Activated naive CD4-positive, alpha-beta T cell treated with anti-CD3 and anti-CD28 coated beads, Interleukin-2, amount 50 U/mL, for 72 hours (primary cell): ENCODE data around the gene SESN3. TPM values are rescaled to one million over a fixed set of nuclear protein-coding genes. Genes with fewer than 3 reads are reported as not detected.

Experiments used
- ATAC-seq, 2 donors: fragments of 150-1000 bp; cut with Tn5 transposase; 2 replicates each; pipeline ENCODE4 v1.10.0; 2021; ENCODE audit warnings: mild to moderate bottlenecking in 2 of 2, moderate library complexity in 2 of 2
- DNase-seq, 2 donors: peaks; one replicate each; pipeline ENCODE4 v3.0.0; 2021 to 2022; ENCODE audit warnings: low spot score in 2 of 2
- H3K27ac Mint-ChIP-seq, 2 donors: one replicate each; pipeline ENCODE4 v1.8.0; 2022; ENCODE audit warnings: mild to moderate bottlenecking in 2 of 2, mixed read lengths in 2 of 2
- H3K36me3 Mint-ChIP-seq, 2 donors: one replicate each; pipeline ENCODE4 v1.8.0; 2022; ENCODE audit warnings: mixed read lengths in 2 of 2
- H3K9me3 Mint-ChIP-seq, 2 donors: one replicate each; pipeline ENCODE4 v1.8.0; 2022; ENCODE audit warnings: mixed read lengths in 2 of 2
- total RNA-seq, 2 donors: library from RNA; stranded (reverse); gene quantifications; one replicate each; pipeline ENCODE4 v1.2.3, GENCODE V29; 2022

SESN3 gene
- total RNA-seq, 2 donors from 2014 or later: 20.5 to 26.9 TPM

- Mint-ChIP-seq H3K9me3 (peaks cover 0 to 1% of the 10 kb centered on the region in 2 donors), H3K36me3 (peaks cover 7 to 20% of the 10 kb centered on the region in 2 donors), H3K27ac (no peak overlapping the region)
- DNase-seq (no peak), ATAC-seq (no peak)
Measured at GRCh38 chr11:95192717-95193116, 38.3 kb downstream of the SESN3 start.

- ATAC-seq (peak; percentile 64 to 66), DNase-seq (no peak)
- H3K36me3 Mint-ChIP-seq: peaks cover 12 to 29% of the 10 kb centered on the region in 2 donors
- no peaks in the 10 kb centered on the region for H3K9me3 Mint-ChIP-seq
- H3K27ac Mint-ChIP-seq: no peak overlapping the region
Measured at GRCh38 chr11:95187723-95188122, 43.3 kb downstream of the SESN3 start.

DNA sequence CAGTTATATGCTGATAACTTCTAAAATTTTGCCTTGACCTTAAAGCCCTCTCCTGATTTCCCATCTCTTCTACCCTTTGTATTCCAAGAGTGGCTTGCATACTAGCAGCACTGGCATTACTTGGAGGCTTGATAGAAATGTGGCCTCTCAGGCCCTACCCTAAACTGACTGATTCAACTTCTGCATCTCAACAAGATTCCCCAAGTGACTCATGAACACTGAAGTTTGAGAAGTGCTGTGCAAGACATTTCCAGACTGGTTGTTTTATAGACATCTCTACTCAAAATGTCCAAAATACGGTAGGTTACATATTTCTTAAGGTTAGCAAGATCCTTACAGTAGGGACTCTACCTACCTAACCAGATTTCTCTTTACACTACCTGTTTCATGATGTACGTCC lies 48.6 kb downstream of the SESN3 start:
- no peak for DNase-seq
- ATAC-seq: peak; percentile 66
- no peak overlapping the region for H3K27ac Mint-ChIP-seq
- no peaks in the 10 kb centered on the region for H3K9me3 Mint-ChIP-seq
- peaks cover 2 to 22% of the 10 kb centered on the region in 2 donors for H3K36me3 Mint-ChIP-seq

DNA sequence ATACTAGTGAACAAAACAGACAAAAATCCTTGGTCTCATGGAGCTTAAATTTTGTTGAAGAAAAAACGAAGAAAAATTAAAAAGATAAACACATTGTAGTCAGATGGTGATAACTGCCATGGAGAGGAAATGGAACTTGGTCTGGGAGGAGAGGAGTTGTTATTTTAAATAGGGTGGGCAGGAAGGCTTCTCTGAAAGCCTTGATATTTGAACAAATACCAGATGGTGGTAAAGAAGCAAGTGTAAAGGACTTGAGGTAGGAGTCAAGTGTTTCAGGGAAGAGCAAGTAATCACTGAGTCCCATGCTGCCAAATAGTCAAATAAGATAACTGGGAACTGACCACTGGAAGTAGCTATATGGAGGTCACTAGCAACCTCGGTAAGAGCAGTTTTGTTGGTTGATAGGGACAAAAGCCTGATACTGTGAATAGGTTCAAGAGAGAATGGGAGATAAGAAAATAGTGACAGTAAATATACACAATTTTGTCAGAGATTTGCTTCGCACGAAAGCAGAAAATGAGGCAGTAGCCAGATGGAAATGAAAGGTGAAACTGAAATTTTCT lies 55.1 kb downstream of the SESN3 start:
- H3K27ac Mint-ChIP-seq: peak overlapping the region in 1 of 2 donors; percentile 5
- H3K9me3 Mint-ChIP-seq: no peaks in the 10 kb centered on the region
- ATAC-seq (no peak), DNase-seq (no peak)
- H3K36me3 Mint-ChIP-seq: no peaks in the 10 kb centered on the region

- Mint-ChIP-seq H3K9me3 (no peaks in the 10 kb centered on the region), H3K36me3 (no peaks in the 10 kb centered on the region), H3K27ac (no peak overlapping the region)
- DNase-seq (no peak), ATAC-seq (no peak)
Measured at GRCh38 chr11:95170294-95170693, 60.7 kb downstream of the SESN3 start.

GRCh38 chr11:95166781-95167180 lies 64.2 kb downstream of the SESN3 start:
- H3K27ac Mint-ChIP-seq: peak overlapping the region in 1 of 2 donors; percentile 2
- no peak for DNase-seq
- no peaks in the 10 kb centered on the region for H3K36me3 Mint-ChIP-seq
- ATAC-seq: no peak
- H3K9me3 Mint-ChIP-seq: no peaks in the 10 kb centered on the region

DNA sequence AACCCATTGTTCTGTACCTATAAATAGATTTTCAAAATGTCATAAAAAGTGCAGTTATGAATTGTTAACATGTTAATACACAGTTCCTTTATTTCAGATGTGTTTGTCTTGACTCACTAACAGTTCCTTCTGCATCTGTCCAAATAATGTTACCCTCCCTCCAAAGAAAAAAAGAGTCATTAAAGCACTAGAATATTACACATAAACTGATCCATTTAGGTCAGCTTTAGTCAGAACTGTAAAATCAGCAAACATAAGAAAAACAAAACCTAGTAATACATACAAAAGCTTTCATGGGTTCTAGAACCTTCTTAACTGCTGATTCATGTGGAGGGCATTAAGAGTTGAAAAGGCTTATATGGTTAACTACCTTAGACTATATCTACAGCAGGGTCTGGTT lies 65.4 kb downstream of the SESN3 start:
- peaks cover 0 to 6% of the 10 kb centered on the region in 2 donors for H3K9me3 Mint-ChIP-seq
- peak in 1 of 2 donors; percentile 28 for ATAC-seq
- no peak overlapping the region for H3K27ac Mint-ChIP-seq
- no peak for DNase-seq
- H3K36me3 Mint-ChIP-seq: peaks cover 0 to 5% of the 10 kb centered on the region in 2 donors

GRCh38 chr11:95163106-95163505 lies 67.9 kb downstream of the SESN3 start:
- DNase-seq: no peak
- H3K36me3 Mint-ChIP-seq: peaks cover 0 to 16% of the 10 kb centered on the region in 2 donors
- H3K9me3 Mint-ChIP-seq: peaks cover 0 to 9% of the 10 kb centered on the region in 2 donors
- ATAC-seq: no peak
- H3K27ac Mint-ChIP-seq: peak overlapping the region in 1 of 2 donors; percentile 67

DNA sequence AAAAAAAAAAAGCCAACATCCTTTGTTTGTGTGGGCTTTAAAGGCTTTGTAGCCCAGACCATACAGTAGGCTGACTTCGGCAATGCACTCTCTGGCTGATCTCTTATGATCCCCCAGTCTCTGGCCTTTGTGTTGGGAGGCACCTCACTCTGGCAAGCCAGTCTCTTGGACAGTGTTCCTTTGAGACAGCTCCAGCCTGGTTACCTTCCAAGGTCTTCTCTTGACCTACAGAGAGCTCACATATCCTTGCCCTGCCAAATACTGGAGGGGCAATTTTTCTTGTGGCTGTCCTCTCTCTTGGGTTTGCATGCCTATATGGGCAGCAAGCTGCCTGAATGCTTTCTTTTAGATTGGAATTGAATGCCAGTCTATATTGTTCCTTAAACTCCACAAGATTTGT lies 69.8 kb downstream of the SESN3 start:
- Mint-ChIP-seq H3K36me3 (peaks cover 0 to 20% of the 10 kb centered on the region in 2 donors), H3K9me3 (peaks cover 0 to 11% of the 10 kb centered on the region in 2 donors), H3K27ac (no peak overlapping the region)
- no peak for ATAC-seq
- no peak for DNase-seq

DNA sequence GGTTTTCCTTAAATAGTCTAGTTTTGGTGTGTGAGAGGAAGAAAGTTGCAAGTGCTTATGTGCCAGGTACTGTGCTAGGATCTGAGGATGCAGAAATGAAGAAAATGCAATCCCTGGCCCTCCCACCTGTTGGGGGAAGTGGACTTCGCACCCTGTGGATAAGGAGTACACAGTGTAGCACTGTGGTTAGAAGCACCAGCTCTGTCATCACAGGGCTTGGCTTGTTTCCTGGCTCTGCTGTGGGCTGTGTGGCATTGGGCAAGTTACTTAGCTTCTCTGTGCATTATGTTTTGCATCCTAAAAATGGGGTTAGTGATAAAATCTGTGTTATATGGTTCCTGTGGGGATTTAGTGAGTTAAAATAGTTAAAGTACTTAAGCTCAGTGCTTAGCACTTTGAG lies 73.2 kb downstream of the SESN3 start:
- DNase-seq (no peak), ATAC-seq (peak in 1 of 2 donors; percentile 68)
- peak overlapping the region; percentile 11 to 82 for H3K27ac Mint-ChIP-seq
- H3K9me3 Mint-ChIP-seq: peaks cover 0 to 11% of the 10 kb centered on the region in 2 donors
- H3K36me3 Mint-ChIP-seq: peaks cover 0 to 20% of the 10 kb centered on the region in 2 donors

DNA sequence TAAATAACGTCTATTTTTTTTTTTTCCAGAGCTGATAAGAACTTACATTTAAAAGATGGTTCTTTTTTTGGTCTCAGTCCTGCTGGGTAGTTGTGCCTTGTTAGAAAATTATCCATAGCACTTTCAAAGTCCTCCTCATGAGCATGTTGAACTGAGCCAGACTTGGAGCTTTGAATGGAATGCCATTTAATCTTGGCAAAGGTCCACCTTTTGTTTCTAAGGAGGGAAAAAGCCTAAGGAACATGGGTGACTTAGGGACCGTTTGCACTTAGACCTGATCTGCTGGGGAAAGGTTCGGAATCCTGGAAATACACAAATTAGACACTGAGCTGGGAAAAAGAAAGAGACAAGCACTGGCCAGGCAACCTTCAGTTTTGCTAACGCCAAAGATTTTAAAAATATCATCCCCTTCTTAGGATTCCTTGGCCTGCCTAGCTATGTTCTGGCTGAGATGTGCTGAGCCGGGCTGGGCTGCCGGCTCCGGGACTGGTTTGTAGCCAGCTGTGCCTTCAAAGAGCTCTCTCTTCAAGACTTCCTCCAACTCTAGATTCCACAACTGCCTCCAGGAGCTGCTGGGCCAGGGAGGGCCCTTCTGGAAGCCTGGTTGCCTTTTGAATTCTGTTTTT lies 74.0 kb downstream of the SESN3 start:
- Mint-ChIP-seq H3K9me3 (peaks cover 0 to 11% of the 10 kb centered on the region in 2 donors), H3K36me3 (peaks cover 0 to 21% of the 10 kb centered on the region in 2 donors), H3K27ac (peak overlapping the region in 1 of 2 donors; percentile 62)

GRCh38 chr11:95156133-95156721 lies 74.8 kb downstream of the SESN3 start:
- H3K27ac Mint-ChIP-seq: peak overlapping the region; percentile 10 to 29
- ATAC-seq: no peak
- DNase-seq: no peak
- H3K9me3 Mint-ChIP-seq: peaks cover 0 to 6% of the 10 kb centered on the region in 2 donors
- H3K36me3 Mint-ChIP-seq: peaks cover 0 to 19% of the 10 kb centered on the region in 2 donors

More for the DNA sequence above, 74.0 kb downstream of the SESN3 start:
- no peak for ATAC-seq
- DNase-seq: no peak

DNA sequence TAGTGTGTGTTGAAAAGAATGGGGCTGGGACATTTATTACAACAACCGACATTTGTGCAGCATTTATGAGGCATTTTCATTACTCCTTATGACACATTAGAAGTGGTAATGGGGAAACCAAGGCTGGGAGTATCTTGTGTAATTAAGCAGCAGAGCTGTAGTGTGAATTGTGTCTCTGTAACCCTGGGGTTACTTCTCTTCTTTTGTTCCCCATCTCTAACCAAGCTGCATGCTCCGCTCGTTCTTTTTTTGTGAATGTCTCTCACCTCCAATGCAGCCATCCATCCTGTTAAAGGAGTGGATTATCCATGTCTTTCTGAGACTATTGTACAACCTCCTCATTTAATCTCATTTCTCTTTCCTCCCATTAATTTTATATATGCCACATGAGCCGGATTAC lies 75.6 kb downstream of the SESN3 start:
- no peak overlapping the region for H3K27ac Mint-ChIP-seq
- peaks cover 0 to 5% of the 10 kb centered on the region in 2 donors for H3K9me3 Mint-ChIP-seq
- no peak for ATAC-seq
- DNase-seq: no peak
- peaks cover 0 to 18% of the 10 kb centered on the region in 2 donors for H3K36me3 Mint-ChIP-seq

DNA sequence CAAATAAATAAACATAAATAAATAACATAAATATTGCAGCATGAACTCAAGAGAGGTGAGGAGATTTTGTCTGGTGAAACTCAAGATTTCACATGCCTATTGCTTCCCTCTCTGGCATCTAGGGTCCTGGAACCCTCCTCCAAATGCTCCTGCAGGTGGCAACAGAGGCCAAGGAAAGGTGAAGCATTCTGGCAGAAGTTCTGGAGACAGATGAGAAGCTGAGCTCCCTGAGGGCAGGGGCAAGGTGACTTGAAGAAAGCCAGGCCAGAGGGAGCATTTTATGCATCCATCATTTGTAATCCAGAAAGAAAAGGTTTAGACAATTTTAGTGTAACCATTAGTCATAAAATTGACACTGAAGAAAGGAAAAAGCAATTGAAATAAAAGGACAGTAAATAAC lies 76.5 kb downstream of the SESN3 start:
- no peak for ATAC-seq
- DNase-seq: peak in 1 of 2 donors; percentile 62
- peaks cover 0 to 12% of the 10 kb centered on the region in 2 donors for H3K36me3 Mint-ChIP-seq
- no peak overlapping the region for H3K27ac Mint-ChIP-seq
- peaks cover 0 to 5% of the 10 kb centered on the region in 2 donors for H3K9me3 Mint-ChIP-seq

DNA sequence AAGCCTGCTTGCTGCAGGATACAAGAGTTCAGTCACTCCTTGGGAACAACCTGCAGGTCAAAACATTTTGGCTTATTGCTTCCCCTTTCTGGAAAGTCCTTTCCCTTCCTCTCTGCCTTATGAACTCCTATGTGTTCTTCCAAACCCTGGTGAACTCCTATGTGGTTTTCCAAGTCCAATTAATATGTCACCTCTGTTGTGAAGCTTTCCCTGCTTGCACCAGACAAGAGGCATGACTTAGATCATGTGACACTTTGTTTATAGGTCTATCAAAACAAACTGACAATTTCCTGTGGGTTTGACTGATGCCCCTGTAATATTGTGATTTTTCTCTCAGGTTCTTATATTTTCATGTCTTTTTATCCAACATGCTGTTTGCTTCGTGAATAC lies 77.2 kb downstream of the SESN3 start:
- DNase-seq: no peak
- peak overlapping the region; percentile 18 to 90 for H3K27ac Mint-ChIP-seq
- ATAC-seq: no peak
- H3K9me3 Mint-ChIP-seq: peaks cover 0 to 5% of the 10 kb centered on the region in 2 donors
- H3K36me3 Mint-ChIP-seq: peaks cover 0 to 12% of the 10 kb centered on the region in 2 donors

DNA sequence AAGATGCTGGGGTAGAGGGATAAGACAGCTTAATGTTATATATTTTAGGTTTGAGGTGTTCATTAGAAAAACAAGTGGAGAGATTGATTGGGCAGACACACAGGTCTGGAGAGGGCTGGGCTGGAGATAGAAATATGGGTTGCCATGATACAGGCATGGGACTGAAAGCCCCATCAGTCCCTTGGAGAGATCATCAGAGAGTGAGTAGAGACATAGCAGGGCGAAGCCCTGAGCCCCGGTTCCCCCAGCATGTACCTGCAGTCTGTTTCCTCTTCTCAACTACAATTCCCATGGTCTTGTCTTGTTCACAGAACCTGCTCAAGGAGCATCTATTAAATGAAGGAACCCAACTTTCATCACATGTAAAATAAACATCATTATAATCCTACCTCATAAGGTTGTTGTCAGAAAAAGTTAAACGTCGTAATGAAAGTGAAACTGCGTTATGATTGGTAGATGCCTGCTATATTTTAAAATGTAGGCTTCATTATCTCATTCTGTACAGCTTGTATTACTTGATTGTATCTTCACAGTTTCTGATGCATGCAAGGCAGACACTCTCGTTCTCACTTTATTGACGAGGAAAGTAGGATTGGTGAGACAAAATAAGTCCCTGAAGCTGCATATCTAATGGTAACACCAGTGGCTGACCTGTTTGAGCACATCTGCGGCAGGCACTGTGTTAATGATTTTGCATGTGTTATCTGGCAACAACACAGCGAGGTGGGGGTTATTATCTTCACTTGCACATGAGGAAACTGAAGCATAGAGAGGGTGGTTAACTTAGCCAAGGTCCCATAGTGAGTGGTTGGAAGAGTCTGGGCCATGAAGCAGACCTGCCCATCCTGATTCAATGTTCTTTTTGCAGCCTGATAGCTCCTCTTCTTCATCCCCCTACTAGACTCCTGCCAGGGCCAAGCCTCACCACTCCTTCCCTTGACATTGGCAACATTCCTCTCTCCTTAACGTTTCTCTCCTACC lies 77.8 kb downstream of the SESN3 start:
- Mint-ChIP-seq H3K9me3 (peaks cover 0 to 3% of the 10 kb centered on the region in 2 donors), H3K36me3 (peaks cover 0 to 9% of the 10 kb centered on the region in 2 donors), H3K27ac (peak overlapping the region; percentile 85 to 90)
- ATAC-seq (peak in 1 of 2 donors; percentile 5), DNase-seq (no peak)
